Activated CD4-positive, alpha-beta T cell treated with anti-CD3 and anti-CD28 coated beads, Interleukin-2, Interleukin-4, amounts not matched to agents 100 ng/mL and 50 ng/mL, durations not matched to agents 16 hours and 8 hours (primary cell): ENCODE data around the gene RBMS3.
A peak's percentile ranks its signal among the peaks of the same experiment; 100 is the strongest.
"Not testable (repeated sequence)": the region's sequence is repeated elsewhere in the genome, so short reads cannot be mapped to it uniquely, and the experiment has no call there.

ENCODE experiments used
- DNase-seq: peaks from one replicate; pipeline ENCODE4 v3.0.0-alpha.2; 2020; ENCODE audit warnings: low spot score

The RBMS3 gene

DNA sequence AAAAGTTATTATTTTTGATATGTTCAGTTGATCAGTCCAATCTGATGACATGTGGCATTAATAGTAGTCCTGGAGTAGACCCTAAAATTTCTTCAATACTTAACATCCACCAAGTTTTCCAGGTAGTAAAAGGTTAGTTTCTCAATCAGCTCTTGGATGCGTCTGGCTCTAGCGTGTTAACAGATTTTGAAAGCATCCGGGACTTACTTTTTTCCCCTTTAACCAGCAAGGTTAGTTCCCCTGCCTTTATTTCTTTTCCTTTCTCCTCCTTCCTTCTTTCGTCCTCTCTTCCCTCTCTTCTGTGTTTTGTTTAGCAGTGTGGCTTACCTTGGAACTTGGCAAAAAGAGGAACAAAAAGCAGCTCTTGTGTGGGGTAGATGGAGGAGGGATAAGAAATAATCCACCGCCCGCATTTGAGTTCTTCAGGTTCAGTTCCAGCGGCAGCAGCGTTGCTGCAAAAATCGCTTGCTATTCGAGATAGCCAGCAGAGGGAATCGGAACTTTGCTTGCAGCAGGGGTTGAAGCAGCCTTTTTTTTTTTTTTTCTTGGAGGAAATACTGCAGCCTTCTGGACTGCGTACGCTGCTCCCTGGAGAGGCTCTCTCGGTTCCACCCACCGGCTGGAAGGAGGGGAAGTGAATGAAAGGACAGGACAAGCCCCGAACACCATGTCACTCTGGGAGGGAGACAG is at the start of gene RBMS3:
TSS of gene RBMS3 (plus strand) at position 668 of the 690 bp plus-strand sequence.
- DNase-seq, result peak; percentile 53

GRCh38 chr3:29233126-29233525 is 47.7 kb upstream of the RBMS3 start:
- DNase-seq, result not testable (repeated sequence)

DNA sequence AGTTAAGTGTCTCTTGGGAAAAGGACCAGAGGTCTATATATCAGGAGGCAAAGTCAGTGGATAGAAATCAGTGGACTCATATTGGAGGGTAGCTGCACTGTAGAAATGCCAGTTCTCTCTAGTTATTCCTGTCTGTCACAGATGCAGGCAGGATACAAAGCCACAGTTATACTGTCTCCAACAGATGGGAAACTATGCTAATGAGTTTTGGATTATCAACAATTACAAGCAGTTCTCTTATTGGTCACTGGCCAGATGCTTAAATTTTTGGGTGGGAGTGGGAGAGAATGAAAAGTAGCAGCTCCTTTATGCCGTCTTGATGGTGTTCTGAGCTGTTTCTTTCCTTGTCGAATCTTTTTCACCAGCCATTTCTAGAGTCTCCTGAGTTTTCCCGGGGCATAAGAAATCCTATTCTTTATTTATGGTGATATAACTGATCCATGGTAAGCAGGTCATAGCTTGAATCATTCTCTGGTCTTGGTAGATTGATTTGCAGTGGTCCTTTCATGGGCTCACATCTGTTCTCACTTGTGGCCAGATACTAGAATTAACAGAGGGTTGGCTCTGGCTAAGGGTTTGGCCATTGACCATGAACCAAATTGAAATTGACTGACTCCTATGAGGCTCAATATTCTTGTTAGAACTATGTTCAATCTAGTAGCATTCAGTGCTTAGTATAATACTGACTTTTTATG is 44.6 kb upstream of the RBMS3 start:
- DNase-seq, result no peak

DNA sequence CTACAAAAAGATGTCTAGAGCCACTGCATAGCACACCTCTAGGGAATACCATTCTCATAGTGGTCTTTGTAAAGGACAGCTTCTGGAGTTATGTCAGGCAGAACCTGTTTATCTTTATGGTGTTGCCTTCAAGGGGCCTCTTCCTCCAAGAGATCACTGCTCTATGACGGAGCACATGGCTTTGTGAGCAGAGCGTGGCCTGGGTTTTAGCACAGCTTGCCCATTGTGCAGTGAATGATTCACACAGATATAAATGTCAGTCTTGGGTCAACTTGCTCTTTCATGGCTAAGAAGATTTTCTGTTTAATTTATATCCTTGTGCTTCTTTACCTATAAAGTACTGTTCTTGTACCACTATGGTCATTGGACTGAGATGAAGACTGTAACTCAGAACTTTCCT is 41.5 kb upstream of the RBMS3 start:
- no peak for DNase-seq

DNA sequence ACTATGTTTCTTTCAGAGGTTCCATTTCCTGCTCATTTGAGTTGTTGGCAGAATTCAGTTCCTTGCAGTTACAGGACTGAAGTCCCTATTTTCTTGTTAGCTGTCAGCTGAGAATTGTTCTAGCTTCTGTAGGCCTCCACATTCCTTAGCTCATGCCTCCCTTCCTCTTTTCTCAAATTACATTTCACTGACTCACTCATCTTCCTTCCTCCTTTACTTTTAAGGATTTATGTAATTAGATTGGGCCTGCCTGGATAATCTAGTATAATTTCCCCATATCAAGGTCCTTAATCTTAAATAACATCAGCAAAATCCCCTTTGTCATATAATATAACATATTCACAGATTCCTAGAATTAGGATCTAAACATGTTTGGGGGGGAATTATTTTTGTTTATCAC is 40.6 kb upstream of the RBMS3 start:
- no peak for DNase-seq

GRCh38 chr3:29240887-29241286 is 40.0 kb upstream of the RBMS3 start:
- DNase-seq, result no peak

DNA sequence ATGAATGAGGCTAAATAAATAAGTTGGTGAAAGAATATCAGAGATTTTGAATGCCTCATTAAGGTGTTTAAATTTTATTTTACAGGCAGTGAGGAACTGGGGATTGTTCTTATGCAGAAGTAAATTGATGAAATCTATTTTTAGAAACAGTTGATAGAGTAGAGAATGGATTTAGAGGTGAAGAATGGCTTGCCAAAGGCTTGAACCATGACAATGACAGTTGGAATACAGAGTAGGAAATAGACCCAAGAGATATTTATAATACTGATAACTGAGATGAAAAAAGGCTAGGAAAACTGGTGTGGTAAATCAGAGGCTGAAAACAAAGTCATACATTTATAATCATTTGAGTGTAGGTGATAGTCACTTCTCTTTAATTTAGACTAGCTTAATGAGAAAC is 39.0 kb upstream of the RBMS3 start:
- DNase-seq, result no peak

- no peak for DNase-seq
Measured at GRCh38 chr3:29242296-29242695, 38.6 kb upstream of the RBMS3 start.

DNA sequence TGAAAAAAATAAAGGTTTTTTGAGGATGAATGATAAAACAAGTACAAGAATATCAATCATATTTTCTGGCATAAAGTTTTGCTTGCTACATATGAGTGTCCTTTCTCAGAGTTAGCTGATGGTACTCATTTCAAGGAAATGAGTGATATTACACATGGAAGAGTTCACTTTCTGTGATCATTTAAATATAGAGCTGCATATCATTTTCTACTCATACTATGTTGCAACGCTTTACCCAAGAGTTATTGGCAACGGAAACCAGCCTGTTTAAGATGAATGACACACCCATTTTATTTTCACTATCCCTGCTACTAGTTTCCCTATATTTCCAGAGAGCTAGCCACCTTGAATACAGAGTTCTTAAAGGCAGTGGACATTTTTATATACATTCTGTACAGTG is 35.4 kb upstream of the RBMS3 start:
- peak; percentile 1 for DNase-seq

DNA sequence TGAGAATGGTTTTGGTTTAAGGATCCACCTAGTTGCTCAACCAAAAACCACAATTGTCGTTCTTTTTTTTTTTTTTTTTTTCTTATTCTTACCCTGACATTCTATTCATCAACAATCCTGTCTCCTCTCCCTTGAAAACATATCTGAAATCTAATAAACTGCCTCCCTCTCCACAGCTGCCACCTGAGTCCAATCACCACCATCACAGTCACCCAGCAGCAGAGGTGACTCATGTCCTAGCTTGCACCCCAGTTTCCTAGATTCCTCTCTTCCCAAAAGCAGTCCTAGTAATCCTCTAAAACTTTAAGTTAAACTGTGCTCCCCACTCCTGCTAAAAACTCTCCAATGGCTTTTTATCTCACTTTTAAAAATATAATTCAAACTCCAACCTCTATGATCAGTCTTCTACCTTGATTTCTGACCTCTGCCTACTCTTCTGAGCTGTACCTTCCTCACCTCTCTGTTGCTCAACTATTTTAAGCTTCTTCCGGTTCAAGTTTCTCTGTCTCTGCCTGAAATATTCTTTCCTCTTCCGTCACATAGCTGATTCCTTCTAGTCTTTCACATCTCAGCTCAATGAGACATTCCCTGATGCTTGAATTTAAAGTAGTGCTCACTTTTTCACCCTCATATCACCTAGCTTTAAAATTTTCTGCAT is 33.7 kb upstream of the RBMS3 start:
- no peak for DNase-seq

- DNase-seq, result no peak
Measured at GRCh38 chr3:29249829-29250345, 31.0 kb upstream of the RBMS3 start.

- DNase-seq, result no peak
Measured at GRCh38 chr3:29255854-29256696, 24.8 kb upstream of the RBMS3 start.

GRCh38 chr3:29258161-29258560 is 22.7 kb upstream of the RBMS3 start:
- no peak for DNase-seq

DNA sequence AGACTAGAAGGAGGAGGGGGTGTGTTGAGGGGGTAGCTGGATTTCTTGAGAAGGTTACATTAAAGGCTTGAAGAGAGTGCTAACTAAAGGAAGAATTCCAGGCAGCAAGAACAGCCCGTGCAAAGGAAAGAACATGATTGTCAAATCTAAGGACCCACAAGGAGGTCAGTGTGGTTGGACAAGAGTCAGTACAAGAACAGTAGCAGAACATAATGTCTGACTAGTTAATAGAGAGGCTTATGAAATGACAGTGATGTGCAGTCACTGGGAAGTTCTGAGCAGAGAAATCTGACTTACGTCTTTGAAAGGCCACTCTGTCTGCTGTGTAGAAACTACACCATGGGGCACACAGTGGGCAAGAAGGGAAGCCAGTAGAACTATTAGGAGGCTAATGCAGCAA is 19.8 kb upstream of the RBMS3 start:
- DNase-seq, result no peak

- no peak for DNase-seq
Measured at GRCh38 chr3:29263476-29263875, 17.4 kb upstream of the RBMS3 start.

GRCh38 chr3:29265509-29266072 is 15.3 kb upstream of the RBMS3 start:
- DNase-seq, result no peak

GRCh38 chr3:29267226-29267625 is 13.6 kb upstream of the RBMS3 start:
- DNase-seq, result no peak

DNA sequence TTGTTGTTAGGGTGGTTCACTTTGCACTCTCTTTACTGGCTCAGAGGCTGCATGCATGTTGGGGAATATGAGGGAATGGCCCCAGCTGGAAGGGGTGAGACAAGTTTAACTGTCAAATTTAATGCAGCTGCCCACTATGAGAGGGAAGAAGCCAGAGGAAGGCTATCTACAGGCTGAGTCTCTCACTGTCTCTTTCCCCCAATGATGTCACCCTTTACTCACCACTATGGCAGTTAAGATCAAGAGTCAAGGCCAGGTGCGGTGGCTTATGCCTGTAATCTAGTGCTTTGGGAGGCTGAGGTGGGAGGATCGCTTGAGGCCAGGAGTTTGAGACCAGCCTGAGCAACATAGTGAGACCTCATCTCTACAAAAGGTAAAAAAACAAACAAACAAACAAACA is 12.2 kb upstream of the RBMS3 start:
- no peak for DNase-seq

DNA sequence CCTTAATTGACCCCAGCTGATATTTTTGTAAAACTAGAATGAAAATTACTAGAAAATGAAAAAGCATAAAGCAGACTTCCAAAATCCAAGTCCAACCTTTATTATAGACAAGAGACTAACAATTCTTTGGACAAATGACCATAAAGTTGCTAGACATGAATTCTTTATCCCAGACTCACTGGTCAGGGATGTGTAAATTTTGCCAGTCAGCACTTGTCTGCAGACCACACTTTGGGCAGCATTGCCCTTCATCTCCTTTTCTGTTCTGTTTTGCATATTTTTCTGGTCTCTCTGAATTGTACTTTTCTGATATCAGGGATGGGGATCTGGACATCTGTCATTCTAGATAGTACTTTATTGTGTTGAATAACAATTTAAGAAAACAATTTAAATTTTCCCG is 10.1 kb upstream of the RBMS3 start:
- DNase-seq, result no peak

GRCh38 chr3:29271475-29271874 is 9.4 kb upstream of the RBMS3 start:
- DNase-seq, result no peak

GRCh38 chr3:29274667-29275066 is 6.2 kb upstream of the RBMS3 start:
- peak; percentile 24 for DNase-seq

GRCh38 chr3:29275309-29275708 is 5.6 kb upstream of the RBMS3 start:
- no peak for DNase-seq
